BLaER1 treated with 17β-estradiol and CSF1 and Interleukin-3, amounts not matched to agents 10 nM and 100 nM (cell line): ENCODE results near the gene LMO3.

Experiments
- H3K27ac ChIP-seq, 11 experiments: shearing (Covaris generic); formaldehyde crosslinking; 2 replicates each; pipeline ENCODE4 v1.8.1; 2022
- H3K27me3 ChIP-seq, 11 experiments: shearing (Covaris generic); formaldehyde crosslinking; 2 replicates each; pipeline ENCODE4 v1.8.1; 2022
- H3K36me3 ChIP-seq, 11 experiments: shearing (Covaris generic); formaldehyde crosslinking; 2 replicates each; pipeline ENCODE4 v1.8.1; 2022
- H3K4me1 ChIP-seq, 10 experiments: shearing (Covaris generic); formaldehyde crosslinking; 2 replicates each; pipeline ENCODE4 v1.8.1; 2022
- H3K4me2 ChIP-seq, 11 experiments: shearing (Covaris generic); formaldehyde crosslinking; 2 replicates each; pipeline ENCODE4 v1.8.1; 2022
- H3K4me3 ChIP-seq, 10 experiments: shearing (Covaris generic); formaldehyde crosslinking; 2 replicates each; pipeline ENCODE4 v1.8.1; 2022
- H3K9ac ChIP-seq, 11 experiments: shearing (Covaris generic); formaldehyde crosslinking; 2 replicates each; pipeline ENCODE4 v1.8.1; 2022
- H3K9me3 ChIP-seq, 11 experiments: shearing (Covaris generic); formaldehyde crosslinking; replicated peaks in 1 of 11; 2 replicates each; pipeline ENCODE4 v1.8.1; 2022
- H4K20me1 ChIP-seq, 11 experiments: shearing (Covaris generic); formaldehyde crosslinking; 2 replicates each; pipeline ENCODE4 v1.8.1; 2022
- Cebpa-rat ChIP-seq, 11 experiments: shearing (Covaris generic); IDR thresholded peaks; 2 replicates each; pipeline ENCODE4 v1.8.1; 2022

Gene LMO3

GRCh38 chr12:16610743-16611142 is 4.8 kb upstream of the LMO3 start:
- Histone ChIP-seq H3K4me3 (no peak overlapping the region), H3K4me2 (no peak overlapping the region)
- TF ChIP-seq Cebpa-rat (IDR thresholded peaks at IDR 0.05), result no peak

GRCh38 chr12:16610001-16610585 is 4.1 kb upstream of the LMO3 start:
- H3K9me3 ChIP-seq, result 0 out of 22 replicates have a peak, but pooled peaks cover 0 to 6% (median 0%) of the 10 kb centered on the region in 11 experiments
- H3K9ac ChIP-seq, result no peak overlapping the region
- H3K4me3 ChIP-seq, result no peak overlapping the region
- H3K27ac ChIP-seq, result no peak overlapping the region
- H3K4me1 ChIP-seq, result no peaks in the 10 kb centered on the region
- TF ChIP-seq Cebpa-rat (IDR thresholded peaks at IDR 0.05), result no peak
- H3K27me3 ChIP-seq, result peaks cover 27 to 49% (median 35%) of the 10 kb centered on the region in 11 experiments
- H3K4me2 ChIP-seq, result no peak overlapping the region
- H4K20me1 ChIP-seq, result no peaks in the 10 kb centered on the region
- H3K36me3 ChIP-seq, result no peaks in the 10 kb centered on the region

More at GRCh38 chr12:16610743-16611142, 4.8 kb upstream of the LMO3 start:
- Histone ChIP-seq H3K9ac (no peak overlapping the region), H4K20me1 (no peaks in the 10 kb centered on the region), H3K27ac (no peak overlapping the region), H3K9me3 (0 out of 22 replicates have a peak, but pooled peaks cover 0 to 4% (median 0%) of the 10 kb centered on the region in 11 experiments), H3K27me3 (peaks cover 22 to 42% (median 29%) of the 10 kb centered on the region in 11 experiments), H3K4me1 (no peaks in the 10 kb centered on the region), H3K36me3 (no peaks in the 10 kb centered on the region)

GRCh38 chr12:16608946-16609539 is 3.1 kb upstream of the LMO3 start:
- Histone ChIP-seq H3K27me3 (peaks cover 37 to 59% (median 46%) of the 10 kb centered on the region in 11 experiments), H3K4me2 (no peak overlapping the region), H3K36me3 (no peaks in the 10 kb centered on the region), H4K20me1 (no peaks in the 10 kb centered on the region), H3K9me3 (0 out of 22 replicates have a peak, but pooled peaks cover 0 to 6% (median 0%) of the 10 kb centered on the region in 11 experiments), H3K9ac (no peak overlapping the region), H3K4me1 (no peaks in the 10 kb centered on the region), H3K4me3 (no peak overlapping the region), H3K27ac (no peak overlapping the region)
- TF ChIP-seq Cebpa-rat (IDR thresholded peaks at IDR 0.05), result no peak

- Histone ChIP-seq H3K27ac (no peak overlapping the region), H3K9me3 (0 out of 22 replicates have a peak, but pooled peaks cover 0 to 6% (median 0%) of the 10 kb centered on the region in 11 experiments), H3K36me3 (no peaks in the 10 kb centered on the region), H3K4me3 (no peak overlapping the region), H3K9ac (no peak overlapping the region), H3K27me3 (peaks cover 37 to 68% (median 52%) of the 10 kb centered on the region in 11 experiments), H4K20me1 (no peaks in the 10 kb centered on the region), H3K4me1 (no peaks in the 10 kb centered on the region), H3K4me2 (no peak overlapping the region)
- no peak for TF ChIP-seq Cebpa-rat (IDR thresholded peaks at IDR 0.05)
These were observed 2.2 kb upstream of the LMO3 start for GRCh38 chr12:16607906-16608775.

- Histone ChIP-seq H3K36me3 (no peaks in the 10 kb centered on the region), H3K27me3 (peaks cover 37 to 70% (median 53%) of the 10 kb centered on the region in 11 experiments), H3K27ac (no peak overlapping the region), H4K20me1 (no peaks in the 10 kb centered on the region), H3K4me3 (no peak overlapping the region), H3K9ac (no peak overlapping the region), H3K4me2 (no peak overlapping the region; a peak in 1 of 22 replicates), H3K4me1 (no peaks in the 10 kb centered on the region), H3K9me3 (0 out of 22 replicates have a peak, but pooled peaks cover 0 to 6% (median 0%) of the 10 kb centered on the region in 11 experiments)
- TF ChIP-seq Cebpa-rat (IDR thresholded peaks at IDR 0.05), result no peak
These were observed 1.0 kb upstream of the LMO3 start for GRCh38 chr12:16606991-16607390.

GRCh38 chr12:16606201-16606849 is 363 bp upstream of the LMO3 start:
- Histone ChIP-seq H3K27me3 (peaks cover 37 to 70% (median 53%) of the 10 kb centered on the region in 11 experiments), H3K4me1 (no peaks in the 10 kb centered on the region), H3K4me2 (peak overlapping the region in 5 of 11 experiments; percentile 3 to 28 (median 9); a peak in 5 of 22 replicates), H3K9me3 (0 out of 22 replicates have a peak, but pooled peaks cover 0 to 6% (median 0%) of the 10 kb centered on the region in 11 experiments), H4K20me1 (no peaks in the 10 kb centered on the region), H3K27ac (no peak overlapping the region), H3K36me3 (no peaks in the 10 kb centered on the region), H3K4me3 (no peak overlapping the region), H3K9ac (no peak overlapping the region)
- TF ChIP-seq Cebpa-rat (IDR thresholded peaks at IDR 0.05), result no peak

- Histone ChIP-seq H4K20me1 (no peaks in the 10 kb centered on the region), H3K4me3 (no peak overlapping the region), H3K4me1 (no peaks in the 10 kb centered on the region), H3K27me3 (peaks cover 37 to 70% (median 53%) of the 10 kb centered on the region in 11 experiments), H3K27ac (no peak overlapping the region), H3K36me3 (no peaks in the 10 kb centered on the region), H3K9ac (no peak overlapping the region), H3K4me2 (no peak overlapping the region; a peak in 1 of 22 replicates), H3K9me3 (0 out of 22 replicates have a peak, but pooled peaks cover 0 to 6% (median 0%) of the 10 kb centered on the region in 11 experiments)
- no peak for TF ChIP-seq Cebpa-rat (IDR thresholded peaks at IDR 0.05)
These were observed 283 bp downstream of the LMO3 start for GRCh38 chr12:16605642-16606116.

- no peaks in the 10 kb centered on the region for H4K20me1 ChIP-seq
- no peak for TF ChIP-seq Cebpa-rat (IDR thresholded peaks at IDR 0.05)
These were observed 1.2 kb downstream of the LMO3 start for GRCh38 chr12:16604596-16605252.

More at GRCh38 chr12:16604596-16605252, 1.2 kb downstream of the LMO3 start:
- H3K36me3 ChIP-seq, result no peaks in the 10 kb centered on the region
- H3K4me2 ChIP-seq, result no peak overlapping the region
- H3K9me3 ChIP-seq, result 0 out of 22 replicates have a peak, but pooled peaks cover 0 to 6% (median 0%) of the 10 kb centered on the region in 11 experiments
- H3K4me3 ChIP-seq, result no peak overlapping the region
- H3K4me1 ChIP-seq, result no peaks in the 10 kb centered on the region
- peaks cover 37 to 65% (median 53%) of the 10 kb centered on the region in 11 experiments for H3K27me3 ChIP-seq
- H3K27ac ChIP-seq, result no peak overlapping the region
- no peak overlapping the region for H3K9ac ChIP-seq
